ENCODE data around the gene SLC24A4.

Gene SLC24A4

DNA sequence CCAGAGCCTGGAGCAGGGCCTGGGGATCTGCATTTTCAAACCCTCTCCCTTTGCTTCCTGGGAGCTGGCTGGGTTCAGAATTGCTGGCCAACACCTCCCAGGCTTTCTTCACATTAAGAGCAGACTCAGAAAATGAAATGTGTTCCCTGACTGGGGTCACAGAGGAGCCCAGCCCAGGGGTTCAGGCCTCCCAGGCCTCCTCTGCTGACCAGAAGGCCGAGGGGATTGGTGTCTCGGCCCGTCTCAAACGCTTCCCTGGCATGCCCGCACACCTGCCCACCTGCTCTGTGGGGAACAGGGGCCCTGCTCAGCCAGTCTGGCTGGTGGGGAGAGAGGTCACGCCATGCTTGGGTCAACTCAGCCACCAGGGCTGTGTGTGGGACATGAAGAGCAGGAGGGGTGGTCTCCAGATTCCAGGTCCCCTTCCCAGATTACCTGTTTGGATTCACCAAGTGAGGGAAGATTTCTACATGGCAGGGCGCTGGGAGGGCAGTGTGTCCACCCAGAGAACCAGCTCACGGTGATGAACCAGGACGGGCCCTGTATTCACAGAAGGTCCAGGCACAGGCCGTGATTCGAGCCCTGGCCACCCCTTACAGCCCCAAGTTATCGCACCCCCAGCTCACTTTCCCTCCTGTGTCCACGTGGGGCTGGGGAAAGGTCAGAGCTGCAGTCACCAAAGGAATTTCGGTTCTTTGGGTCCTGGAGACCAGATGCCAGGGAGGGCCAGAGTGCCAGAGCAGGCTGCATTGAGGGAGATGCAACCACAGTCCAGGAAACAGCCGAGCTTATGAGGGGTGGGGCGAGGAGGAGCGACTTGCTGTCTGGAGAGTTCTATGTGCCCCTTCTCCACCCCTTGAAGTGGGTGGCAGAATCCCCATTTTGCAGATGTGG, 135.4 kb downstream of the SLC24A4 start:
- DNase-seq (ENCODE audit: low read depth), result no peak

DNA sequence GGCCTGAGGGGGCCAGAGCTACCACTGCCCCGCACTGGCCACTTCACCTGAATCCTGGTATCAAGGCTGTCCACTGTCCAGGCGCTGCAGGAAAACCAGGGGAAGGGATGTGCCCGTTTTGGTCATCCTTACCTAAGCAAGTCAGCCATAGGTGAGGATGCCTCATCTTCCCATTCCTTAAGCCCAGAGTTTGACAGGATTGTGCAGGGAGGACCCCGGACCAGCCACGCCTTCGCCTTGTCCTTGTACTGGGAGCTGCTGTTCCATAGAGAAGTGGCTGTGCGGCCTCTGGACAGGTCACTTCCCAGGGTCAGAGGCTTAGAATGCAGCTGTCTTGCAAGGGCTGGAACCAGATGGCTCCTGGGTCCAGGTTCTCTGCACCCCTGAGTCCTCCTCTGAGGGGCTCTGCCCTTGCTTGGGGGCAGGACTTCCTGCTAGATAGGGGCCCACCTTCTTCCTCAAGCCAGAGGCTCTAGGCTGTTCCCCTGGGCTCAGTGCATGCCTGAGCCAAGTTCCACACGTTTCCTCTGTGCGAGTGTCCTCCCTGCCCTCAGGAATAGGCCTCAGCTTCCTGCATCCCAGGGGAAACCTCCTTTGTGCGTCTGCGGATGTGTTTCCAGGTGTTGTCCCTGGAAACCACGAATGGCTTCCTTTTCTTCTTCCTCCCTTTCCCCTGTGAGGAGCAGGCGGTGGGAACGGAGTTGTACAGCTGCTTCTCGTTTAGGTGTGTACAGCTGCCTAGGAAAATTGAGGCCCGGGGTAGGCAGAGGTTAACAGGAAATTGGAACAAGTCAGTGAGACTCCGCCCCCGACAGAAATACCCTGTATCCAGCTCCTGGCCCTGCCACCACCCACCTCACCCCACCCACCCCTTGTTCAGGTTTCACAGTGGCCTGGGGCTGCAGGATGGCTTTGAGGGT, 136.3 kb downstream of the SLC24A4 start:
- no peak for DNase-seq (ENCODE audit: low read depth)

DNA sequence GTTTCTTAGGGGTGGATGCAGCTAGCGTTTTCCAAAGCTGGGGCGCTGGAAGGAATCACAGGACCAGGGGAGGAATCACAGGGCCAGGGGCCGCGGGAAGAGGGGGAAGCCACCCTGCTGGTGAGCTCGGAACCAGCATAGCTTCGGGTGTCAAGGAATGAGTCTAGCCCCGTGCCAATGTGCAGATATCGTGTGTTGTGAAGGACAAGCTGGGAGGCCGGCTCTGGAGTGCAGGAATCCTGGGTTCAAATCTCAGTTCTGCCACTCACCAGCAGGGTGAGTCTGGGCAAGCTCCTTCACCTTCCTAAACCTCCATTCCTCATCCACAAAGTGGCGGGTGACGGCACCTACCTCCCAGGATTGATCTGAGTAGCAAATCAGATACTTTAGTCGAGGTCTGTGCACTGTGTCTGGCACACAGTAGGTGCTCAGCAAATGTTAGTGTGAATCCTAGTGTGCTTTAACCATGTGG, 137.0 kb downstream of the SLC24A4 start:
- no peak for DNase-seq (ENCODE audit: low read depth)

GRCh38 chr14:92460541-92460915, 137.6 kb downstream of the SLC24A4 start:
- no peak for DNase-seq (ENCODE audit: low read depth)

DNA sequence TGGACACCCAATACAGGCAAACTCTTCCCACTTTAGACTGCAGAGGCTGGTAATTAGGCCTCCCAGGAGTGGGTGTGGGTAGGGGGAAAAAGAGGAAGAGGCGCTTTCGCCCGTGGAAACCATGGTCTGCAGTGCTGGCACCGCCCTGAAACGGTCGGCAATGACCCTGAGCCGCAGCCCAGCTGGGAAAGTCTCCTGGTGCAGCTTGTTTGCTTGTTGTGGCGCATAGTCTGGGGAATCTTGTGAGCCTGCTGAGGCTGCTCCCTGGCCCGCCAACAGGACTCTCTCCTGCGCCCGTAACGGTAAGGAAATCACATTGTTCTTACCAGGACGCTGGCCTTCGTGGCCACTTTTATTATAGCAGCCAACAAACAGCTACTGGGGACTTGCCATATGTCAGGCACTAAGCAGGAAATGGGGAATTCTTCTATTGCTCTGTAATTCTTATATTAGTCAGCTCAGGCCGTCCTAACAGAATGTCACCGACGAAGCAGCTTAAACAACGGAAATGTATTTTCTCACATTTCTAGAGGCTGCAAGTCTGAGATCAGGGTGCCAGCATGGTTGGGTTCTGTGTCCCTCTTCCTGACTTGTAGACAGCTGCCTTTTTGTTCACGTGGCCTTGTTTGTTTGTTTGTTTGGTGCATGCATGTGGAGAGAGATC, 138.1 kb downstream of the SLC24A4 start:
- no peak for DNase-seq (ENCODE audit: low read depth)

DNA sequence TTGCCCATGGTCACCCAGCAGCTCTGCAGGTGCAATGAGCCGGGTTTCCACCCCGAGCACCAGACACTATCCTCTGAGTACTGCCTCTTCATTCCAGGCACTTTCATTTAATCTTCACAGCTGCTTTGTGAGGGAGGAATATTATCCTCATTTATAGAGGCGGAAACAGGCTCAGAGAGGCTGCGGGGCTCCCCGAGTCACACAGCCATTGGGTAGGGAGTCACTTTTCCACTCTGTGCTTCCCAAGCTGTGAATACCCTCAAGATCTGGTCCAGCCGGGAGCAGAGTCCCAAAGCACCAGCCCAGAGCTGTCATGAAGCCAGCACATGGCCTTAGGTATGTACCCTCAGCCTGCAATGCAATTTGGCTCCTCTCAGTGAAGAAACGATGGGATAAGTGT, 138.9 kb downstream of the SLC24A4 start:
- no peak for DNase-seq (ENCODE audit: low read depth)

DNA sequence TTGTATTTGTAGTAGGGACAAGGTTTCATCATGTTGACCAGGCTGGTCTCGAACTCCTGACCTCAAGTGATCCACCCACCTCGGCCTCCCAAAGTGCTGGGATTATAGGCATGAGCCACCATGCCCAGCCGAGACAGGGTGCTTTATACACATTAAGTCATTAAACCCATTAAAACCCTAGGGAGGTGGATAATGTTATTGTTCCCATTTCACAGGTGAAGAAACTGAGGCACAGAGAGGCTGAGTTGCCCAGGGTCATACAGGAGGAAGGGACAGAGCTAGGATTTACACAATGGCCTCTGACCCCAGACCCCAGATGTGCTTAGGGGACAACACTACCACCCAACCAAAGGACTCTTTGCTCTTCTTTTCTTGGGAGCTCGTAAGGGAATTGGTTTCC, 139.6 kb downstream of the SLC24A4 start:
- DNase-seq (ENCODE audit: low read depth), result no peak

DNA sequence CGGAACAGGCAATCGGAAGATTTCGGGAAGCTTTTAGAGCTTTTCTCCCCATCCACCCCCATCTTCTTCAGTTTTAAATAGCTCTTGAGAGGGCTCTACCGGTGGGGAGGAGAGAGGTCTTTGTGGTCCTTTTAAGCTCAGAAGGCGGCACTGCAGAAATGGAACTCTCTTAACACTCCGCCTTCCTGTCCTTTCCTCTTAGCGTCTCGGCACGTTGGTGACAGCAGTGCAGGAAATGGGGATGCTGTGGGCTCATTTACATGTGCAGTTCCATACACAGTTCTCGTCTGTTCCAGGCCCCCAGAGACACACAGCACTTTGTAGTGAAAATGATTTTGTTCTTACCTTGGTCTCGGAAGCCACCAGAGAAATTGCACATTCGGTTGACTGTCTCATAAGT, 140.2 kb downstream of the SLC24A4 start:
- DNase-seq (ENCODE audit: low read depth), result no peak

DNA sequence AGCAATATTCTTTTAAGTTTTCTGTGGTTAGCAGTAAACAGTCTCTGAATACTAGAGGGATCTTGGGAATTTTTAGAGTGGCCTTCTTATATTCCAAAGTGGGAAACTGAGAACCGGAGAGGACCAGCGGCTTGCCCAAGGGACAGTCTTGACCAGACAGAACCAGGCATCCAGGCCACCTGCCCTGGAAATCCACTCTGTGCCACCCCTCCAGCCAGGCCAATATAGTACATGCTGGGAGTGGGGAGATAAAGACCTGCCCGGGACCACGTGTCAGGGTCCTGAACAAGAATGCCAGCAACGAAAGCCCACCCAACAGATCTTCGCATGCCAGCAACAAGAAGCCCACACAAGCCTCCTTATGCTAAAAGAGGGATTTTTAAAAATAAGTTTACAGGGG, 141.2 kb downstream of the SLC24A4 start:
- DNase-seq (ENCODE audit: low read depth), result no peak

- DNase-seq (ENCODE audit: low read depth), result no peak
Observed at GRCh38 chr14:92464716-92465115, 141.8 kb downstream of the SLC24A4 start.

DNA sequence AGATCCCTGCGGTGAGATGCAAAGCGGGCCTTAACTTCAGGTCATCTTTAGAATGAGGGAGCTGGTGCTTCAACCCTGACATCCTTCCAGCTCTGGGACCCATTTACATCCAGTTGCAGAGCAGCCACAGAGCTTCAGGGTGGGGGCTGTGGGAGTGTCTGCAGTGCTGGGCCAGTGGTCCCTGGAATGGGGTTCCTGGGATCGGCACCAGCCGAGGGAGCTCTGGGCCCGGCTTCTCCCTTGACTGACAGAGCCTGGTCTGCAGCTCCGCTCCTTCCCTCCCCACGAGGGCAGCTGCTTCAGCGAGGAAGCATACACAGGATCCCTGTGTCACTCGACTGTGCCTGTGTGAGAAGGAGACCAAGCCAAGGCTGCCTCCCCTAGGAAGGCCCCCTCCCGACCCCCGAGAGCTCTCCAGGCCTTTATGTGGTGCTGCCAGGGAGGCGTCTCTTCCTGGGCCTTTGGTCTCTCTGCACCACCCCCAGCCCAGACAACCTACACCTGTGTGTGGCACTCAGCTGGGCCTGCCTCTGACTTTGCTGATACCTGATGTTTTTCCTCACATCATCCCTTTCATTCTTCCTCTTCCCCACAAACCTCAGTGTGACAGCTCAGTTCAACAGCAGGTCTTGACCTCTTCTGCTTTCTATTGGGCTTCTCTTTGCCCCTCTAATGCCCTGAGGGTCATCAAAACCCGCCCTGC, 142.5 kb downstream of the SLC24A4 start:
- DNase-seq (ENCODE audit: low read depth), result no peak

GRCh38 chr14:92466059-92466458, 143.1 kb downstream of the SLC24A4 start:
- DNase-seq (ENCODE audit: low read depth), result no peak

GRCh38 chr14:92469515-92469914, 146.6 kb downstream of the SLC24A4 start:
- no peak for DNase-seq (ENCODE audit: low read depth)

DNA sequence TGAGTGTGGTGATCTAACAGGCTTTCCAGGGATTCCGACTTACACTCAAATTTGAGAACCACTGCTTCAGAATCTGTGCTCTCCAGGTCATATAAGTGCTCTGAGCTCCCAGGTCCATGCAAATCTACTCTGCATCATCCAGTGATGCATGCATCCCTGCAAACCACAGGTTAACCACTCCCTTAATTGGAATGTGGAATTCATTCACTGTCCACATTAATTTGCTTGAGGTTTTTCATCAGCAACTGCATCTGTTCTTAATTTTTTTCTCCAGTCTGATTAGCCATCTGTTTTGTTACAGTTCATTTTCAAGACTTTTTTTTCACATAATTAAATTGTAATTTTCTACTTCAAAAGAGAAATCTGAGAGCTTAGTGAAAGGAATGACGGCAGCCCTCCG, 147.2 kb downstream of the SLC24A4 start:
- DNase-seq (ENCODE audit: low read depth), result no peak

GRCh38 chr14:92470811-92471210, 147.8 kb downstream of the SLC24A4 start:
- no peak for DNase-seq (ENCODE audit: low read depth)

DNA sequence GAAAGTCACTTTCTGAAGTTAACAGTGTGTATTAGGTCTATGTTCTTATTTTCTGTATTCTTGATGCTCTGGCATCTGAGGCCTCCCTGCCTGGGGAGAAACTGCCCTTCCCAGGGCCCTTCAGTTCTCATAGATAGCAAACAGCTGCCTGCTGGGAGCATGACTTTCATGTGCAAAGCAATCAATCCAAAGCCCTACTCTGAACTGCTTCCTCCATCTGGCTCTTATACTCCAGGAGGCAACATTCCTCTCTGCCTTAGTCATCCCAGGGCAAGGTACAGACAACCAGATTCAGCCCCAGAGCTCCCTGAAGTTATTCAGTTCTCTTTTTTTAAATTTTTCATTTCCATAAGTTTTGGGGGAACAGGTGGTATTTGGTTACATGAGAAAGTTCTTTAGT, 149.0 kb downstream of the SLC24A4 start:
- DNase-seq (ENCODE audit: low read depth), result no peak

DNA sequence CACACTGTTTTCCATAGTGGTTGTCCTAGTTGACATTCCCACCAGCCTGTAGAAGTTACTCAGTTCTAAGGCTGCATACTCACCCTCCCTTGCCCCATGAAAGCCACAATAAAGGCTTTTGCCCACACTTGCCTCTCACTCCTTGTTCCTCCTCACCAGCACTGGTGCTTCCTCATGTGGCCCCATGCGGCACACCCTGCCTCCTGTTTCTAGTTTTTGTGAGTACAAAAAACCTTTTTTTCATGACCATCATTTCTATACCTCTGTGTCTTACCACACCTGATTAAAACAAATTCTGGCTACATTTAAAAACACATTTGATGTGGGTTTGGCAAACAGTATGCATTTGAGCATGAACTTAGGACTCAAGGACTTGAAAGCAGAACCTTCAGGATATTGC, 149.9 kb downstream of the SLC24A4 start:
- DNase-seq (ENCODE audit: low read depth), result no peak

GRCh38 chr14:92473261-92473968, 150.4 kb downstream of the SLC24A4 start:
- DNase-seq (ENCODE audit: low read depth), result no peak

DNA sequence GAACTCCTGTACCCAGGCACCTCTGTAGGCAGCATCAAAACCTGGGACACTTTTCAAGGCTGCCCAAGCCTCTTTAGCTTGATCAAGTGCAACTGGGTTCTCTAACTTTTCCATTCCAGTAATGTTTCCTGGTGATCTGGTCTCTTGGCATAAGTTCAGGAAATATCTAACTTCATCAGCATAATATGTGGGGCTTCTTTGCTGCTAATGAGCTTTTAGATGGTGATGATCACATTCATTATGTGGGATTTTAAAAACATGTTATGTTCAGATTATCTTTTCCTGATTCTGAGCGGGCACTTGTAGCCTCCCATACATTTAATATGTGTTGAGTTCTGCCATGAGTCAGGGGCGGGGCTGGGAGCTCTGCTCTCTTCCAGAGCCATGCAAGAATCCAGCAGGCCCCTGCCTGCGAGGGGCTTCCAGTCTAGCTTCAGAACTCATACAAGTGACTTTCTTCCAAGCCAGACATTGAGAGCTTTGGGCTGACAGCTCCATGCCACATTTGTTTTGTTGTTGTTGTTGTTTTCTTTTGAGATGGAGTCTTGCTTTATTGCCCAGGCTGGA, 151.1 kb downstream of the SLC24A4 start:
- no peak for DNase-seq (ENCODE audit: low read depth)

GRCh38 chr14:92475037-92475436, 152.1 kb downstream of the SLC24A4 start:
- no peak for DNase-seq (ENCODE audit: low read depth)

Measured in T follicular helper cell (primary cell).